ENCODE results near the gene ZNF445.

- TF ChIP-seq POLR2AphosphoS5 (IDR thresholded peaks at IDR 0.05; ENCODE audit: borderline replicate concordance, low read depth, low read length) (no peak), FOXP2 (optimal IDR thresholded peaks at IDR 0.05; ENCODE audit: control extremely low read depth, extremely low read length, insufficient read depth) (no peak)
These were observed 56.8 kb downstream of the ZNF445 start for GRCh38 chr3:44420676-44421075.
